H1 (cell line): Measurements from ENCODE around the gene SLC16A8. TPM values are rescaled to one million over a fixed set of nuclear protein-coding genes. Genes with fewer than 3 reads are reported as not detected.

ENCODE experiments used
- HDAC2 ChIP-seq, 2 experiments: fragments of 300-600 bp in 1 of 2; sonication (generic) in 1 of 2; IDR thresholded peaks; 2 replicates each; pipeline ENCODE4 v1.6.1; 2011 to 2012; ENCODE audit warnings: low read depth in 2 of 2, low read length in 2 of 2, mild to moderate bottlenecking in 2 of 2, moderate library complexity in 2 of 2, borderline replicate concordance in 1 of 2, inconsistent platforms in 1 of 2
- KDM1A ChIP-seq: fragments of 200-600, 300-600 bp; sonication (generic); IDR thresholded peaks from 2 replicates; pipeline ENCODE4 v1.7.1; 2016; ENCODE audit warnings: mild to moderate bottlenecking, low read length, borderline replicate concordance
- RNF2 ChIP-seq: fragments of 200-900, 300-1000 bp; sonication (generic); IDR thresholded peaks from 2 replicates; pipeline ENCODE4 v1.7.1; 2016; ENCODE audit warnings: borderline replicate concordance, low read depth, mild to moderate bottlenecking, antibody characterized with exemption, low read length; ENCODE audit not compliant: poor library complexity, severe bottlenecking; ENCODE audit errors: missing control alignments
- polyA plus RNA-seq, 7 experiments: library from polyadenylated mRNA; depleted of rRNA in 3 of 7; stranded (reverse) in 5 of 7; unstranded in 2 of 7; fragments of >200 nt in 5 of 7; fragments of 200-250 nt in 2 of 7; gene quantifications; 1 replicate in 5 of 7; 2 replicates in 1 of 7; 4 replicates in 1 of 7; pipeline versions ENCODE4 v1.2.1 to v1.2.3, GENCODE V29; 2011 to 2013; ENCODE audit warnings: missing spikeins in 2 of 7, mixed read lengths in 2 of 7
- total RNA-seq: library from RNA; stranded (reverse); fragmentation: NEBNext Ultra II Directional; extraction: Animal tissue kit (Norgen Biotek cat#: 25700); gene quantifications from 2 replicates; pipeline ENCODE4 v1.2.1, GENCODE V29; 2021
- TF ChIP-seq, protein P1 (sequence below): fragments of 300-600 bp; sonication (generic); IDR thresholded peaks from 2 replicates; pipeline ENCODE4 v1.7.1; 2012; ENCODE audit warnings: low read length, moderate library complexity, mild to moderate bottlenecking, inconsistent platforms; ENCODE audit not compliant: insufficient replicate concordance
- TF ChIP-seq, protein P2 (sequence below): IDR thresholded peaks from 2 replicates; pipeline ENCODE4 v1.6.1; 2012; ENCODE audit warnings: inconsistent platforms

The SLC16A8 gene
- total and polyA plus RNA-seq, 2 of the 8 experiments (the other 6 are each of a cell fraction or from before 2014, with no cell fraction given), result 0.70 TPM; not detected in 1

DNA sequence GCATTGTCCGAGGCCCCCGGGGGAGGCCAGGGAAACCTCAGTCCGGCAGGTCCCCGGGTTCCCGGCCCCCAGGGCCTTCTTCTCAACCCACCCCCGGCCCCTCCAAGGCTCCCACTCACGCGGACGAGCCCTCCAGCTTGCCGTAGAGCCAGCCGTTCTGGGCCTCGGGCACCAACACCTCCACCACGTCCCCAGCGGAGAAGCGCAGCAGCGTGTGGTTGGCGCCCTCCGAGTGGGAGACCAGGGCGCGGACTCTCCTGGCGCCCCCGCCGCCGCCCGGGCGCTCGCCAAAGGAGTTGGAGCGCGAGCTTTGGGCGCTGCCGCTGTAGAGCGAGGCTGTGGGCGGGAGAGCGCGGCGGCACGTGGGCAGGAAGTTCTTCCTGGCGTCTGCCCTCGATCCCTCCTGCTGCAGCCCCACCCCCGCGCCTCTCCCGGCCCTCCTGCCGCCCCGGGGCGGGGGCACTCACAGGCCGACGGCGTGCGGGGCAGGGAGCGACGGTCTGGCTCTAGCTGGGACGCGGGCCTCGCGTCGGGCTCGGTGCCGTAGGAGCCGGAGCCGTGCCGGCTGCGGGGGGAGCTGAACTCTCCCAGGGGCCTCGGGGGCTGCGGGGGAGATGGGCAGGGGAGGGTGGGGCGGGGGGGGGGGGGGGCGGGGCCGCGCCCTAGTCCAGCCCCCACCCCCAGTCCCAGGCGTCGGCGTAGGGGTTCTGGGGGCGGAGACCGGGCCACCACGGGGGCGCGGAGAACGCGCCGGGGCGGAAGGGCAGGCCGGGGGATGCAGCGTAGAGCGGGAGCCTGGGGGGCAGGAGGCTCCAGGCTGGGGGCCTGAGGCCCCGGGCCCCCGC, 4.9 kb upstream of the SLC16A8 start (continued):
- TF ChIP-seq KDM1A (peak; percentile 96), RNF2 (no peak), HDAC2 (IDR thresholded peaks at IDR 0.05; ENCODE audit: borderline replicate concordance in 1 of 2, low read depth in 2 of 2, low read length in 2 of 2) (peak in 1 of 2 experiments; percentile 84; a peak in 2 of 4 replicates)
- TF ChIP-seq, protein P1, sequence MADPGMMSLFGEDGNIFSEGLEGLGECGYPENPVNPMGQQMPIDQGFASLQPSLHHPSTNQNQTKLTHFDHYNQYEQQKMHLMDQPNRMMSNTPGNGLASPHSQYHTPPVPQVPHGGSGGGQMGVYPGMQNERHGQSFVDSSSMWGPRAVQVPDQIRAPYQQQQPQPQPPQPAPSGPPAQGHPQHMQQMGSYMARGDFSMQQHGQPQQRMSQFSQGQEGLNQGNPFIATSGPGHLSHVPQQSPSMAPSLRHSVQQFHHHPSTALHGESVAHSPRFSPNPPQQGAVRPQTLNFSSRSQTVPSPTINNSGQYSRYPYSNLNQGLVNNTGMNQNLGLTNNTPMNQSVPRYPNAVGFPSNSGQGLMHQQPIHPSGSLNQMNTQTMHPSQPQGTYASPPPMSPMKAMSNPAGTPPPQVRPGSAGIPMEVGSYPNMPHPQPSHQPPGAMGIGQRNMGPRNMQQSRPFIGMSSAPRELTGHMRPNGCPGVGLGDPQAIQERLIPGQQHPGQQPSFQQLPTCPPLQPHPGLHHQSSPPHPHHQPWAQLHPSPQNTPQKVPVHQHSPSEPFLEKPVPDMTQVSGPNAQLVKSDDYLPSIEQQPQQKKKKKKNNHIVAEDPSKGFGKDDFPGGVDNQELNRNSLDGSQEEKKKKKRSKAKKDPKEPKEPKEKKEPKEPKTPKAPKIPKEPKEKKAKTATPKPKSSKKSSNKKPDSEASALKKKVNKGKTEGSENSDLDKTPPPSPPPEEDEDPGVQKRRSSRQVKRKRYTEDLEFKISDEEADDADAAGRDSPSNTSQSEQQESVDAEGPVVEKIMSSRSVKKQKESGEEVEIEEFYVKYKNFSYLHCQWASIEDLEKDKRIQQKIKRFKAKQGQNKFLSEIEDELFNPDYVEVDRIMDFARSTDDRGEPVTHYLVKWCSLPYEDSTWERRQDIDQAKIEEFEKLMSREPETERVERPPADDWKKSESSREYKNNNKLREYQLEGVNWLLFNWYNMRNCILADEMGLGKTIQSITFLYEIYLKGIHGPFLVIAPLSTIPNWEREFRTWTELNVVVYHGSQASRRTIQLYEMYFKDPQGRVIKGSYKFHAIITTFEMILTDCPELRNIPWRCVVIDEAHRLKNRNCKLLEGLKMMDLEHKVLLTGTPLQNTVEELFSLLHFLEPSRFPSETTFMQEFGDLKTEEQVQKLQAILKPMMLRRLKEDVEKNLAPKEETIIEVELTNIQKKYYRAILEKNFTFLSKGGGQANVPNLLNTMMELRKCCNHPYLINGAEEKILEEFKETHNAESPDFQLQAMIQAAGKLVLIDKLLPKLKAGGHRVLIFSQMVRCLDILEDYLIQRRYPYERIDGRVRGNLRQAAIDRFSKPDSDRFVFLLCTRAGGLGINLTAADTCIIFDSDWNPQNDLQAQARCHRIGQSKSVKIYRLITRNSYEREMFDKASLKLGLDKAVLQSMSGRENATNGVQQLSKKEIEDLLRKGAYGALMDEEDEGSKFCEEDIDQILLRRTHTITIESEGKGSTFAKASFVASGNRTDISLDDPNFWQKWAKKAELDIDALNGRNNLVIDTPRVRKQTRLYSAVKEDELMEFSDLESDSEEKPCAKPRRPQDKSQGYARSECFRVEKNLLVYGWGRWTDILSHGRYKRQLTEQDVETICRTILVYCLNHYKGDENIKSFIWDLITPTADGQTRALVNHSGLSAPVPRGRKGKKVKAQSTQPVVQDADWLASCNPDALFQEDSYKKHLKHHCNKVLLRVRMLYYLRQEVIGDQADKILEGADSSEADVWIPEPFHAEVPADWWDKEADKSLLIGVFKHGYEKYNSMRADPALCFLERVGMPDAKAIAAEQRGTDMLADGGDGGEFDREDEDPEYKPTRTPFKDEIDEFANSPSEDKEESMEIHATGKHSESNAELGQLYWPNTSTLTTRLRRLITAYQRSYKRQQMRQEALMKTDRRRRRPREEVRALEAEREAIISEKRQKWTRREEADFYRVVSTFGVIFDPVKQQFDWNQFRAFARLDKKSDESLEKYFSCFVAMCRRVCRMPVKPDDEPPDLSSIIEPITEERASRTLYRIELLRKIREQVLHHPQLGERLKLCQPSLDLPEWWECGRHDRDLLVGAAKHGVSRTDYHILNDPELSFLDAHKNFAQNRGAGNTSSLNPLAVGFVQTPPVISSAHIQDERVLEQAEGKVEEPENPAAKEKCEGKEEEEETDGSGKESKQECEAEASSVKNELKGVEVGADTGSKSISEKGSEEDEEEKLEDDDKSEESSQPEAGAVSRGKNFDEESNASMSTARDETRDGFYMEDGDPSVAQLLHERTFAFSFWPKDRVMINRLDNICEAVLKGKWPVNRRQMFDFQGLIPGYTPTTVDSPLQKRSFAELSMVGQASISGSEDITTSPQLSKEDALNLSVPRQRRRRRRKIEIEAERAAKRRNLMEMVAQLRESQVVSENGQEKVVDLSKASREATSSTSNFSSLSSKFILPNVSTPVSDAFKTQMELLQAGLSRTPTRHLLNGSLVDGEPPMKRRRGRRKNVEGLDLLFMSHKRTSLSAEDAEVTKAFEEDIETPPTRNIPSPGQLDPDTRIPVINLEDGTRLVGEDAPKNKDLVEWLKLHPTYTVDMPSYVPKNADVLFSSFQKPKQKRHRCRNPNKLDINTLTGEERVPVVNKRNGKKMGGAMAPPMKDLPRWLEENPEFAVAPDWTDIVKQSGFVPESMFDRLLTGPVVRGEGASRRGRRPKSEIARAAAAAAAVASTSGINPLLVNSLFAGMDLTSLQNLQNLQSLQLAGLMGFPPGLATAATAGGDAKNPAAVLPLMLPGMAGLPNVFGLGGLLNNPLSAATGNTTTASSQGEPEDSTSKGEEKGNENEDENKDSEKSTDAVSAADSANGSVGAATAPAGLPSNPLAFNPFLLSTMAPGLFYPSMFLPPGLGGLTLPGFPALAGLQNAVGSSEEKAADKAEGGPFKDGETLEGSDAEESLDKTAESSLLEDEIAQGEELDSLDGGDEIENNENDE, result no peak
- TF ChIP-seq, protein P2, sequence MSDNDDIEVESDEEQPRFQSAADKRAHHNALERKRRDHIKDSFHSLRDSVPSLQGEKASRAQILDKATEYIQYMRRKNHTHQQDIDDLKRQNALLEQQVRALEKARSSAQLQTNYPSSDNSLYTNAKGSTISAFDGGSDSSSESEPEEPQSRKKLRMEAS, result peak; percentile 95
